NCI-H748 treated with DMSO at 0.1 percent for 48 hours (cell line): ENCODE measurements around the gene GATAD2A.
"Not testable (repeated sequence)": the region's sequence is repeated elsewhere in the genome, so short reads cannot be mapped to it uniquely, and the experiment has no call there.

Experiments
- DNase-seq: peaks from one replicate; lab custom pipeline; 2025; lab: John Stamatoyannopoulos, UW

GATAD2A gene

GRCh38 chr19:19388568-19389555 is 16.6 kb upstream of the GATAD2A start:
- DNase-seq, result no peak

GRCh38 chr19:19389683-19390082 is 15.8 kb upstream of the GATAD2A start:
- not testable (repeated sequence) for DNase-seq

- DNase-seq, result not testable (repeated sequence)
Measured at GRCh38 chr19:19394333-19394732, 11.1 kb upstream of the GATAD2A start.

GRCh38 chr19:19399733-19400433 is 5.6 kb upstream of the GATAD2A start:
- no peak for DNase-seq

GRCh38 chr19:19402656-19403372 is 2.7 kb upstream of the GATAD2A start:
- DNase-seq, result no peak

GRCh38 chr19:19403373-19403901 is 2.0 kb upstream of the GATAD2A start:
- DNase-seq, result no peak

GRCh38 chr19:19405971-19406877 is 749 bp downstream of the GATAD2A start:
- DNase-seq, result peak; percentile 2

- no peak for DNase-seq
Measured at GRCh38 chr19:19406878-19407632, 1.6 kb downstream of the GATAD2A start.

- DNase-seq, result no peak
Measured at GRCh38 chr19:19407633-19407930, 2.1 kb downstream of the GATAD2A start.

- no peak for DNase-seq
Measured at GRCh38 chr19:19409205-19409604, 3.7 kb downstream of the GATAD2A start.

GRCh38 chr19:19409631-19410030 is 4.2 kb downstream of the GATAD2A start:
- DNase-seq, result no peak

- no peak for DNase-seq
Measured at GRCh38 chr19:19410553-19411550, 5.4 kb downstream of the GATAD2A start.

- no peak for DNase-seq
Measured at GRCh38 chr19:19416280-19416679, 10.8 kb downstream of the GATAD2A start.

- DNase-seq, result no peak
Measured at GRCh38 chr19:19417046-19417445, 11.6 kb downstream of the GATAD2A start.

- DNase-seq, result no peak
Measured at GRCh38 chr19:19417628-19418245, 12.3 kb downstream of the GATAD2A start.

- DNase-seq, result no peak
Measured at GRCh38 chr19:19418555-19419260, 13.2 kb downstream of the GATAD2A start.

- DNase-seq, result no peak
Measured at GRCh38 chr19:19420570-19421298, 15.3 kb downstream of the GATAD2A start.
